ENCODE measurements around the gene NR6A1.

GRCh38 chr9:124477211-124477647 lies 293.9 kb downstream of the NR6A1 start:
- TF ChIP-seq CTCF (IDR thresholded peaks at IDR 0.05) (no peak), EP300 (IDR thresholded peaks at IDR 0.05) (no peak)
